ENCODE measurements around the gene PSMC3. TPM values are rescaled to one million over a fixed set of nuclear protein-coding genes. Genes with fewer than 3 reads are reported as not detected.

Gene PSMC3
- total and polyA plus RNA-seq, 9 of the 15 experiments (the other 6 are each of a cell fraction or from before 2014, with no cell fraction given) = 44.3 to 324 (median 240) TPM

GRCh38 chr11:47399860-47400767, 26.1 kb downstream of the PSMC3 start (continued):
- peak; percentile 69 for TF ChIP-seq RBM25 (IDR thresholded peaks at IDR 0.05; ENCODE audit: low read depth, low read length, severe bottlenecking)
- no peak for TF ChIP-seq GATAD2B (IDR thresholded peaks at IDR 0.05; ENCODE audit: borderline replicate concordance)
- TF ChIP-seq HDAC1 (IDR thresholded peaks at IDR 0.05) = peak in 1 of 2 experiments; percentile 50; a peak in 1 of 4 replicates
- peak; percentile 53 for TF ChIP-seq CCNT2 (IDR thresholded peaks at IDR 0.05; ENCODE audit: borderline replicate concordance, extremely low read depth, insufficient read length, low read depth, low read length)
- TF ChIP-seq DIDO1 (tag; IDR thresholded peaks at IDR 0.05; ENCODE audit: low read depth) = no peak
- TF ChIP-seq ZC3H8 (IDR thresholded peaks at IDR 0.05) = no peak
- peak; percentile 50; the same call in 1 of the 2 replicates for TF ChIP-seq TEAD4 (IDR thresholded peaks at IDR 0.05; ENCODE audit: low read length)
- no peak for TF ChIP-seq TEAD4 (CRISPR knock-in tag; IDR thresholded peaks at IDR 0.05; ENCODE audit: borderline replicate concordance)
- TF ChIP-seq EP300 (IDR thresholded peaks at IDR 0.05; ENCODE audit: low read length) = peak; percentile 34; the same call in 1 of the 2 replicates
- peak; percentile 19 for TF ChIP-seq ARHGAP35 (IDR thresholded peaks at IDR 0.05; ENCODE audit: partially characterized antibody)
- TF ChIP-seq SOX6 (IDR thresholded peaks at IDR 0.05) = no peak
- peak; percentile 85 for TF ChIP-seq DPF2 (IDR thresholded peaks at IDR 0.05)
- TF ChIP-seq PHF8 (IDR thresholded peaks at IDR 0.05; ENCODE audit: borderline replicate concordance, low read length) = peak; percentile 65; the same call in 1 of the 2 replicates
- peak; percentile 45 for TF ChIP-seq HMGN3 (IDR thresholded peaks at IDR 0.05; ENCODE audit: borderline replicate concordance, extremely low read depth, insufficient read length, low read depth, low read length)
- peak; percentile 35 to 63; a peak in 2 of 4 replicates for TF ChIP-seq RCOR1 (IDR thresholded peaks at IDR 0.05; ENCODE audit: borderline replicate concordance in 1 of 2, low read depth in 2 of 2, low read length in 2 of 2)
- TF ChIP-seq ZBTB7A (IDR thresholded peaks at IDR 0.05; ENCODE audit: borderline replicate concordance, control insufficient read depth, low read depth, low read length) = peak; percentile 98
- peak; percentile 54; the same call in 1 of the 2 replicates for TF ChIP-seq RBFOX2 (IDR thresholded peaks at IDR 0.05; ENCODE audit: low read depth, low read length)
- TF ChIP-seq CREB1 (IDR thresholded peaks at IDR 0.05) = 0 out of 2 replicates have a peak, but pooled peaks have one; percentile 19
- TF ChIP-seq CREB1 (CRISPR knock-in tag; IDR thresholded peaks at IDR 0.05) = no peak
- TF ChIP-seq CBFA2T3 (IDR thresholded peaks at IDR 0.05) = peak; percentile 55
- TF ChIP-seq NCOA1 (IDR thresholded peaks at IDR 0.05; ENCODE audit: low read depth) = no peak
- peak; percentile 54; the same call in 1 of the 2 replicates for TF ChIP-seq SMARCE1 (IDR thresholded peaks at IDR 0.05)
- TF ChIP-seq ZNF561 (CRISPR knock-in tag; conservative IDR thresholded peaks at IDR 0.05) = no peak
- TF ChIP-seq RNF2 (IDR thresholded peaks at IDR 0.05) = 0 out of 2 replicates have a peak, but pooled peaks have one; percentile 24
- TF ChIP-seq HMBOX1 (IDR thresholded peaks at IDR 0.05) = no peak
- peak; percentile 29 for TF ChIP-seq CXXC5 (CRISPR knock-in tag; IDR thresholded peaks at IDR 0.05)
- TF ChIP-seq HIVEP1 (CRISPR knock-in tag; IDR thresholded peaks at IDR 0.05) = no peak
- peak; percentile 21; the same call in 1 of the 2 replicates for TF ChIP-seq CREM (IDR thresholded peaks at IDR 0.05; ENCODE audit: low read depth)
- TF ChIP-seq NFIX (CRISPR knock-in tag; IDR thresholded peaks at IDR 0.05; ENCODE audit: low read depth) = no peak
- TF ChIP-seq GATAD2A (IDR thresholded peaks at IDR 0.05) = 0 out of 2 replicates have a peak, but pooled peaks have one; percentile 17
- peak in 1 of 3 experiments; percentile 10 for TF ChIP-seq YY1 (IDR thresholded peaks at IDR 0.05; ENCODE audit: borderline replicate concordance in 1 of 3, control insufficient read depth in 1 of 3, extremely low read depth in 1 of 3, insufficient read depth in 3 of 3, insufficient read length in 1 of 3, insufficient replicate concordance in 2 of 3, low read depth in 1 of 3, low read length in 2 of 3)
